Measurements from ENCODE around the gene IL25.
"Not testable (repeated sequence)": the region's sequence is repeated elsewhere in the genome, so short reads cannot be mapped to it uniquely, and the experiment has no call there.

DNA sequence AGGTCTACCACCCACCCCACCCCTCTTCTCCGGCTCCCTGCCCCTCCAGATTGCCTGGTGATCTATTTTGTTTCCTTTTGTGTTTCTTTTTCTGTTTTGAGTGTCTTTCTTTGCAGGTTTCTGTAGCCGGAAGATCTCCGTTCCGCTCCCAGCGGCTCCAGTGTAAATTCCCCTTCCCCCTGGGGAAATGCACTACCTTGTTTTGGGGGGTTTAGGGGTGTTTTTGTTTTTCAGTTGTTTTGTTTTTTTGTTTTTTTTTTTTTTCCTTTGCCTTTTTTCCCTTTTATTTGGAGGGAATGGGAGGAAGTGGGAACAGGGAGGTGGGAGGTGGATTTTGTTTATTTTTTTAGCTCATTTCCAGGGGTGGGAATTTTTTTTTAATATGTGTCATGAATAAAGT, 46.9 kb upstream of the IL25 start:
- TF ChIP-seq POLR2AphosphoS5, POLR2A (IDR thresholded peaks at IDR 0.05): not testable (repeated sequence)
